Endothelial cell of umbilical vein (primary cell): ENCODE measurements around the gene IGF2BP2. TPM values are rescaled to one million over a fixed set of nuclear protein-coding genes. Genes with fewer than 3 reads are reported as not detected.
A peak's percentile ranks its signal among the peaks of the same experiment; 100 is the strongest.

Experiments
- BruUV-seq: library from RNA; stranded (reverse); fragments of 400-500 nt; replicated peaks from 2 replicates; lab custom pipeline; 2021; lab: Mats Ljungman, UMichigan
- CTCF ChIA-PET: fragments of 300-600, 350-600 bp; sonication (Branson Sonifier 250); formaldehyde crosslinking; loops from one replicate; lab custom pipeline; 2021; ENCODE audit warnings: antibody characterized with exemption, inconsistent platforms; lab: Charles Lee
- POLR2A ChIA-PET: fragments of 300-600, 350-600 bp; sonication (Branson Sonifier 250); formaldehyde crosslinking; loops from one replicate; lab custom pipeline; 2021; ENCODE audit warnings: antibody characterized with exemption, inconsistent platforms; lab: Charles Lee
- DNase-seq: peaks from one replicate; pipeline ENCODE4 v3.0.0-alpha.2; 2011; ENCODE audit warnings: low read depth, low spot score
- FAIRE-seq: peaks from 2 replicates; lab custom pipeline; 2011; peaks lifted over from hg19 to GRCh38; lab: Jason Lieb, UNC
- H2AFZ ChIP-seq: 2 replicates; pipeline ENCODE4 v1.6.0; 2012; ENCODE audit warnings: low read depth, low read length, control low read depth, inconsistent platforms
- H3K27ac ChIP-seq: 2 replicates; pipeline ENCODE4 v1.5.1; 2011; ENCODE audit warnings: low read depth, mild to moderate bottlenecking, control low read depth, low read length, moderate library complexity; ENCODE audit not compliant: insufficient read depth
- H3K27me3 ChIP-seq, 2 experiments: 2 replicates each; pipeline versions ENCODE4 v1.6.0 to v1.6.1; 2011; ENCODE audit warnings: low read length in 2 of 2, mixed read lengths in 1 of 2; ENCODE audit not compliant: control insufficient read depth in 2 of 2, insufficient read depth in 2 of 2
- H3K36me3 ChIP-seq, 2 experiments: 2 replicates in 1 of 2; 3 replicates in 1 of 2; pipeline ENCODE4 v1.5.1; 2011; ENCODE audit warnings: low read length in 2 of 2, mild to moderate bottlenecking in 1 of 2, moderate library complexity in 1 of 2; ENCODE audit not compliant: control insufficient read depth in 2 of 2, insufficient read depth in 2 of 2; ENCODE audit errors: extremely low read depth in 1 of 2
- H3K4me1 ChIP-seq: 3 replicates; pipeline ENCODE4 v1.5.1; 2011; ENCODE audit warnings: mild to moderate bottlenecking, low read length; ENCODE audit not compliant: control insufficient read depth, insufficient read depth; ENCODE audit errors: extremely low read depth
- H3K4me2 ChIP-seq: 2 replicates; pipeline ENCODE4 v1.6.1; 2011; ENCODE audit warnings: low read length, control low read depth, mixed read lengths; ENCODE audit not compliant: insufficient read depth
- H3K4me3 ChIP-seq, 3 experiments: fragments of 200-600 bp in 1 of 3; sonication (generic), shearing (Covaris generic) in 1 of 3; replicated peaks in 1 of 3; 2 replicates each; pipeline ENCODE4 v1.5.1; 2011 to 2016; ENCODE audit warnings: control low read depth in 3 of 3, low read length in 3 of 3, mild to moderate bottlenecking in 2 of 3, inconsistent platforms in 1 of 3, low read depth in 1 of 3, moderate library complexity in 1 of 3; ENCODE audit not compliant: insufficient read depth in 1 of 3
- H3K79me2 ChIP-seq: 2 replicates; pipeline ENCODE4 v1.6.0; 2012; ENCODE audit warnings: low read length, inconsistent platforms; ENCODE audit not compliant: control insufficient read depth, insufficient read depth
- H3K9ac ChIP-seq: replicated peaks from 2 replicates; pipeline ENCODE3; 2011; ENCODE audit warnings: low read length, control low read depth; ENCODE audit not compliant: insufficient read depth; ENCODE audit errors: extremely low read depth
- H3K9me1 ChIP-seq: replicated peaks from 3 replicates; pipeline ENCODE4 v1.6.0; 2011; ENCODE audit warnings: mild to moderate bottlenecking, low read length; ENCODE audit not compliant: control insufficient read depth, insufficient read depth; ENCODE audit errors: extremely low read depth
- H3K9me3 ChIP-seq: replicated peaks from 2 replicates; pipeline ENCODE4 v1.5.1; 2012; ENCODE audit warnings: low read length, inconsistent platforms; ENCODE audit not compliant: control insufficient read depth, insufficient read depth
- H4K20me1 ChIP-seq: replicated peaks from 2 replicates; pipeline ENCODE3; 2011; ENCODE audit warnings: mild to moderate bottlenecking, low read length; ENCODE audit not compliant: control insufficient read depth, insufficient read depth; ENCODE audit errors: extremely low read depth
- CTCF ChIP-seq, 2 donors: IDR thresholded peaks; 1 replicate in 1 of 2; 2 replicates in 1 of 2; pipeline ENCODE4 v1.5.1; 2011; ENCODE audit warnings: low read length in 2 of 2, mild to moderate bottlenecking in 2 of 2, moderate library complexity in 2 of 2, control low read depth in 1 of 2, inconsistent platforms in 1 of 2, low read depth in 1 of 2; ENCODE audit not compliant: insufficient read depth in 1 of 2; ENCODE audit errors: extremely low read depth in 1 of 2
- EZH2 ChIP-seq: IDR thresholded peaks from 2 replicates; pipeline ENCODE4 v1.6.1; 2012; ENCODE audit warnings: borderline replicate concordance, low read depth, mild to moderate bottlenecking, moderate library complexity, low read length, inconsistent platforms; ENCODE audit not compliant: severe bottlenecking
- FOS ChIP-seq: IDR thresholded peaks from 2 replicates; pipeline ENCODE4 v1.6.1; 2011; ENCODE audit warnings: mild to moderate bottlenecking, low read length, moderate library complexity, borderline replicate concordance; ENCODE audit not compliant: insufficient read depth
- GATA2 ChIP-seq: IDR thresholded peaks from 2 replicates; pipeline ENCODE4 v1.7.0; 2011; ENCODE audit warnings: low read depth, mild to moderate bottlenecking, moderate library complexity, mixed read lengths, low read length; ENCODE audit not compliant: insufficient read length, insufficient read depth
- JUN ChIP-seq: IDR thresholded peaks from 2 replicates; pipeline ENCODE4 v1.6.1; 2011; ENCODE audit warnings: borderline replicate concordance, low read depth; ENCODE audit not compliant: insufficient read length, insufficient read depth
- MAX ChIP-seq: IDR thresholded peaks from 2 replicates; pipeline ENCODE4 v1.6.1; 2011; ENCODE audit not compliant: insufficient read depth, insufficient read length
- MYC ChIP-seq: IDR thresholded peaks from one replicate; pipeline ENCODE4 v1.6.1; 2011; ENCODE audit warnings: mild to moderate bottlenecking, low read depth, low read length
- POLR2A ChIP-seq: IDR thresholded peaks from 2 replicates; pipeline ENCODE4 v1.6.1; 2012; ENCODE audit warnings: low read depth, mild to moderate bottlenecking, control low read depth, low read length
- POLR2AphosphoS5 ChIP-seq: IDR thresholded peaks from 2 replicates; pipeline ENCODE4 v1.6.1; 2012; ENCODE audit warnings: low read depth, mild to moderate bottlenecking, control low read depth, low read length, moderate library complexity; ENCODE audit not compliant: insufficient read depth
- dilution Hi-C: fragments of 300-500 bp; cut with MboI; formaldehyde crosslinking; loops from one replicate; pipeline ENCODE4 v1.15.0; 2019; ENCODE audit warnings: low sequenced_read_pairs; ENCODE audit not compliant: extremely low pct_ligation_motif_present
- intact Hi-C: fragments of 100-400 bp; cut with micrococcal nuclease; formaldehyde crosslinking; loops from one replicate; pipeline ENCODE4 v1.10.0; 2022
- polyA plus RNA-seq, 4 experiments: library from polyadenylated mRNA; depleted of rRNA in 3 of 4; stranded (reverse) in 3 of 4; unstranded in 1 of 4; fragments of >200 nt; gene quantifications; 2 replicates each; pipeline versions ENCODE4 v1.2.1 to v1.2.3, GENCODE V29; 2011 to 2012; ENCODE audit warnings: missing spikeins in 1 of 4
- total RNA-seq: library from RNA; stranded (reverse); gene quantifications from 2 replicates; pipeline ENCODE4 v1.2.3, GENCODE V29; 2021

The IGF2BP2 gene
- total and polyA plus RNA-seq, 2 donors (not counting 3 experiments of a cell fraction or from before 2014, with no cell fraction given) = 10.7 to 130 TPM

DNA sequence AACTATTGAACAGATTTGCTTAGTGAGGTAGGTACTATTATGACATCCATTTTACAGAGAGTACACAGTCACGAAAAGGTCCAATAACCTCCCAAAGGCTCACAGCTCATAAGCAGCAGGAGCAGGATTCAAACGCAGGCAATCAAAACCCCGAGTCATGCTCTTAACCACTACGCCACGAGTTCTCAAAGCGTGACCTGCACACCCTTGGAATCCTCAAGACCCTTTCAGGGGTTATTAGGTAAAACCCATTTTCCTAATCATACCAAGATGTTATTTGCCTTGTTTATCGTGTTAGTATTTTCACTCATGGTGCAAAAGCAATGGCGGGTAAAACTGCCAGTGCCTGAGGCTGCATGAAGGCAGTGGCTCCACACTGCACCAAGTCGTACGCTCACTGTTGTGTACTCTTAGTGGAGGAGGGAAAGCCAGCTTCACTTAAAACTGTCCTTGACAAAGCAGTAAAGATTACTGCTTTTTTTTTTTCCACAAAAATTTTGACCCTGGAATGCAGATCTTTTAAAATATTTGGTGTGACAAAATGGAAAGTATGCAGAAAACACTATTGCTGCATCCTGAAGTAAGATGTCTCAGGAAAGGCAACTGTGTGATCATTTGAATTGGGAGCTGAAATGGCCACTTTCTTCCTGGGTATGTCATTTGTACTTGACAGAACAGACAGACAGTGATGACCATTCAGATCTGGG, 96.1 kb downstream of the IGF2BP2 start:
- no TSS peak for BruUV-seq
- Histone ChIP-seq H3K27me3 (no peaks in the 10 kb centered on the region), H3K4me1 (peaks cover 67% of the 10 kb centered on the region), H3K9ac (peak overlapping the region; percentile 55), H3K36me3 (no peaks in the 10 kb centered on the region), H3K27ac (peak overlapping the region; percentile 100), H3K9me3 (no peaks in the 10 kb centered on the region), H4K20me1 (no peaks in the 10 kb centered on the region), H3K9me1 (no peaks in the 10 kb centered on the region), H3K4me3 (no peak overlapping the region), H2AFZ (no peak overlapping the region), H3K79me2 (peaks cover 70% of the 10 kb centered on the region), H3K4me2 (peak overlapping the region; percentile 72)
- ChIA-PET POLR2A (interaction anchor here (0.7 to 0.9 kb wide), 3 partner anchors 12 to 72 kb away, joined by 3 to 4 read pairs (median 4); no protein-coding TSS in a partner anchor), CTCF (interaction anchor here (0.7 to 3.4 kb wide), 11 partner anchors 11 to 215 kb away, joined by 3 to 22 read pairs (median 6); no protein-coding TSS in a partner anchor)
- FAIRE-seq (no peak), DNase-seq (no peak)
- TF ChIP-seq JUN = no peak
- TF ChIP-seq FOS = no peak
- TF ChIP-seq MYC = no peak
- no peak for TF ChIP-seq POLR2A
- TF ChIP-seq GATA2 = no peak
- dilution Hi-C loops (no loop called here), intact Hi-C loops (loop anchor here (1.0 kb wide), 2 partner anchors 11 to 40 kb away; no protein-coding TSS in a partner anchor)

DNA sequence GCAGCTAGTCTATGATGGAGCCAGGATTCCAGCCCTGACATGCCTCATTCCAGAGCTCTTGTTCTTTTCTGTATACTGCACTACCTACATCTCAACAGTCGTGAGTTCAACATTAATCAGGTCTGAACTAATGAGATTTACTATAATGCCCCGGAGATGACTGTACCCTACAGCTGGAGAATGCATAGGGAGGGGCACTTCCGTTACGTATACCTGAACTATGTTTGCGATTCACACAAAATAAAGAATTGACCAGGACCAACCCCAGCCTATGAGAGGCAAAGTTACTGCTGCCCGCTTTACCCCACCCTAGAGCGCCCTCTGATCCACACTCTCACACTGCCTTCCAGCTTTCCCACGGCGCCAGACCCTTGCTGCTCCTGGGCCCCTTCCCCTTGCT, 97.0 kb downstream of the IGF2BP2 start:
- H3K4me1 ChIP-seq = peaks cover 59% of the 10 kb centered on the region
- H3K4me2 ChIP-seq = no peak overlapping the region
- CTCF ChIA-PET = interaction anchor here (1.3 to 2.5 kb wide), 5 partner anchors 10 to 67 kb away, joined by 4 to 22 read pairs (median 11); no protein-coding TSS in a partner anchor

More for the DNA sequence above, 97.0 kb downstream of the IGF2BP2 start:
- Histone ChIP-seq H3K9me3 (no peaks in the 10 kb centered on the region), H3K79me2 (peaks cover 78% of the 10 kb centered on the region), H3K9me1 (no peaks in the 10 kb centered on the region), H3K36me3 (no peaks in the 10 kb centered on the region), H3K27ac (peak overlapping the region; percentile 100), H3K27me3 (no peaks in the 10 kb centered on the region), H4K20me1 (no peaks in the 10 kb centered on the region), H3K9ac (no peak overlapping the region), H2AFZ (no peak overlapping the region), H3K4me3 (no peak overlapping the region)
- dilution Hi-C loops (no loop called here), intact Hi-C loops (no loop called here)
- FAIRE-seq = no peak
- no TSS peak for BruUV-seq
- no peak for DNase-seq
- TF ChIP-seq CTCF (IDR thresholded peaks at IDR 0.05; ENCODE audit: extremely low read depth in 1 of 2, insufficient read depth in 1 of 2, low read depth in 1 of 2, low read length in 2 of 2) = no peak
- TF ChIP-seq MAX = no peak
- no peak for TF ChIP-seq EZH2
- TF ChIP-seq GATA2 = no peak
- TF ChIP-seq POLR2AphosphoS5 = no peak
- TF ChIP-seq POLR2A = no peak
- no peak for TF ChIP-seq FOS
- TF ChIP-seq MYC = no peak
- TF ChIP-seq JUN = no peak
- POLR2A ChIA-PET = no interaction called here
